Liver (tissue), 9 donors: ENCODE measurements around the gene YEATS2. TPM values are rescaled to one million over a fixed set of nuclear protein-coding genes. Genes with fewer than 3 reads are reported as not detected.

Experiments
- DNase-seq: peaks from one replicate; pipeline ENCODE4 v3.0.0-alpha.2; 2017; ENCODE audit warnings: low spot score
- H3K27ac ChIP-seq, 2 donors: one replicate each; pipeline ENCODE4 v1.7.0; 2013; ENCODE audit warnings: inconsistent platforms in 2 of 2, low read length in 2 of 2, control low read depth in 1 of 2, low read depth in 1 of 2, mild to moderate bottlenecking in 1 of 2
- H3K27me3 ChIP-seq, 4 donors: one replicate each; pipeline versions ENCODE4 v1.6.1 to v1.7.0; 2013; ENCODE audit warnings: low read length in 3 of 4, inconsistent platforms in 1 of 4, mild to moderate bottlenecking in 1 of 4, moderate library complexity in 1 of 4; ENCODE audit not compliant: control insufficient read depth in 4 of 4, insufficient read depth in 4 of 4
- H3K36me3 ChIP-seq, 4 donors: one replicate each; pipeline versions ENCODE4 v1.6.1 to v1.7.0; 2013; ENCODE audit warnings: low read length in 3 of 4, mild to moderate bottlenecking in 3 of 4, low read depth in 1 of 4, moderate library complexity in 1 of 4; ENCODE audit not compliant: control insufficient read depth in 4 of 4, insufficient read depth in 3 of 4
- H3K4me1 ChIP-seq, 4 donors: one replicate each; pipeline versions ENCODE4 v1.6.1 to v1.7.0; 2013; ENCODE audit warnings: low read length in 3 of 4, mild to moderate bottlenecking in 3 of 4, moderate library complexity in 1 of 4; ENCODE audit not compliant: control insufficient read depth in 4 of 4, insufficient read depth in 4 of 4
- H3K4me3 ChIP-seq, 3 donors: one replicate each; pipeline versions ENCODE4 v1.6.1 to v1.7.0; 2013; ENCODE audit warnings: low read length in 3 of 3, control low read depth in 1 of 3, low read depth in 1 of 3, mild to moderate bottlenecking in 1 of 3
- H3K9ac ChIP-seq, 2 donors: one replicate each; pipeline ENCODE4 v1.7.0; 2013; ENCODE audit warnings: low read length in 2 of 2, mild to moderate bottlenecking in 2 of 2, moderate library complexity in 2 of 2, control low read depth in 1 of 2, low read depth in 1 of 2
- H3K9me3 ChIP-seq, 4 donors: one replicate each; pipeline versions ENCODE4 v1.6.1 to v1.7.0; 2013; ENCODE audit warnings: low read length in 3 of 4; ENCODE audit not compliant: control insufficient read depth in 4 of 4
- FOXA1 ChIP-seq: IDR thresholded peaks from 2 replicates; pipeline ENCODE4 v1.6.1; 2016; ENCODE audit warnings: antibody characterized with exemption
- GABPA ChIP-seq, 2 donors: IDR thresholded peaks in 1 of 2; conservative IDR thresholded peaks in 1 of 2; 2 replicates each; pipeline ENCODE4 v1.6.1; 2016; ENCODE audit warnings: antibody characterized with exemption in 2 of 2, mild to moderate bottlenecking in 1 of 2, moderate library complexity in 1 of 2
- HNF4G ChIP-seq: IDR thresholded peaks from 2 replicates; pipeline ENCODE4 v1.6.1; 2016; ENCODE audit warnings: antibody characterized with exemption
- JUND ChIP-seq, 2 donors: IDR thresholded peaks; 2 replicates each; pipeline ENCODE4 v1.6.1; 2016; ENCODE audit warnings: antibody characterized with exemption in 2 of 2
- MAX ChIP-seq: IDR thresholded peaks from 2 replicates; pipeline ENCODE4 v1.6.1; 2016; ENCODE audit warnings: antibody characterized with exemption
- RAD21 ChIP-seq, 2 donors: IDR thresholded peaks; 2 replicates each; pipeline ENCODE4 v1.6.1; 2016; ENCODE audit warnings: antibody characterized with exemption in 2 of 2, mild to moderate bottlenecking in 2 of 2
- RXRA ChIP-seq, 2 donors: IDR thresholded peaks; 2 replicates each; pipeline ENCODE4 v1.6.1; 2017 to 2018; ENCODE audit warnings: antibody characterized with exemption in 2 of 2, mild to moderate bottlenecking in 1 of 2
- SP1 ChIP-seq: IDR thresholded peaks from 2 replicates; pipeline ENCODE4 v1.6.1; 2018; ENCODE audit warnings: antibody characterized with exemption, mild to moderate bottlenecking
- WGBS: extraction: QIAGEN DNeasy Blood & Tissue Kit; methylation state at CpG from one replicate; pipeline ENCODE4 v1.1.7; 2013; 5-methylcytosine and 5-hydroxymethylcytosine counted together
- polyA plus RNA-seq, 2 donors: library from polyadenylated mRNA; stranded (reverse) in 1 of 2; unstranded in 1 of 2; fragments of 200-250 nt in 1 of 2; fragments of >200 nt in 1 of 2; fragmentation: Nextera tagmentation in 1 of 2; extraction: Ambion mirVana in 1 of 2; gene quantifications; one replicate each; pipeline versions ENCODE4 v1.2.1 to v1.2.3, GENCODE V29; 2013 to 2015
- total RNA-seq, 2 donors: library from RNA; depleted of rRNA; stranded (reverse); fragments of >200 nt; gene quantifications; one replicate each; pipeline ENCODE4 v1.2.3, GENCODE V29; 2014
- TF ChIP-seq, protein P1 (sequence below): IDR thresholded peaks from 2 replicates; pipeline ENCODE4 v1.6.1; 2016; ENCODE audit warnings: antibody characterized with exemption
- TF ChIP-seq, protein P2 (sequence below): IDR thresholded peaks from 2 replicates; pipeline ENCODE4 v1.6.1; 2016; ENCODE audit warnings: antibody characterized with exemption
- TF ChIP-seq, protein P3 (sequence below): IDR thresholded peaks from 2 replicates; pipeline ENCODE4 v1.6.1; 2016; ENCODE audit warnings: antibody characterized with exemption, mild to moderate bottlenecking
- donor health status: healthy.
- donor health status: healthy.
- donor health status: healthy.
- donor health status: healthy.
- donor health status: healthy.

The YEATS2 gene
- total and polyA plus RNA-seq, 4 donors = 1.5 to 9.4 (median 4.9) TPM

- H3K4me1 ChIP-seq = no peaks in the 10 kb centered on the region
- peaks cover 5 to 55% (median 27%) of the 10 kb centered on the region in 4 donors for H3K36me3 ChIP-seq
- no peak overlapping the region for H3K4me3 ChIP-seq
- no peak overlapping the region for H3K9ac ChIP-seq
- DNase-seq = no peak
- no peaks in the 10 kb centered on the region for H3K27me3 ChIP-seq
- H3K27ac ChIP-seq = no peak overlapping the region
- WGBS = 95% methylated on average over 12 of the region's 12 CpGs
- H3K9me3 ChIP-seq = no peaks in the 10 kb centered on the region
- no peak for TF ChIP-seq HNF4G
- TF ChIP-seq, protein P1, sequence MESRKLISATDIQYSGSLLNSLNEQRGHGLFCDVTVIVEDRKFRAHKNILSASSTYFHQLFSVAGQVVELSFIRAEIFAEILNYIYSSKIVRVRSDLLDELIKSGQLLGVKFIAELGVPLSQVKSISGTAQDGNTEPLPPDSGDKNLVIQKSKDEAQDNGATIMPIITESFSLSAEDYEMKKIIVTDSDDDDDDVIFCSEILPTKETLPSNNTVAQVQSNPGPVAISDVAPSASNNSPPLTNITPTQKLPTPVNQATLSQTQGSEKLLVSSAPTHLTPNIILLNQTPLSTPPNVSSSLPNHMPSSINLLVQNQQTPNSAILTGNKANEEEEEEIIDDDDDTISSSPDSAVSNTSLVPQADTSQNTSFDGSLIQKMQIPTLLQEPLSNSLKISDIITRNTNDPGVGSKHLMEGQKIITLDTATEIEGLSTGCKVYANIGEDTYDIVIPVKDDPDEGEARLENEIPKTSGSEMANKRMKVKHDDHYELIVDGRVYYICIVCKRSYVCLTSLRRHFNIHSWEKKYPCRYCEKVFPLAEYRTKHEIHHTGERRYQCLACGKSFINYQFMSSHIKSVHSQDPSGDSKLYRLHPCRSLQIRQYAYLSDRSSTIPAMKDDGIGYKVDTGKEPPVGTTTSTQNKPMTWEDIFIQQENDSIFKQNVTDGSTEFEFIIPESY = no peak
- TF ChIP-seq SP1 = no peak
- no peak for TF ChIP-seq FOXA1
- TF ChIP-seq GABPA (IDR thresholded peaks at IDR 0.05 in 1 of 2, conservative IDR thresholded peaks at IDR 0.05 in 1 of 2) = no peak
- TF ChIP-seq JUND (IDR thresholded peaks at IDR 0.05) = no peak
- TF ChIP-seq RAD21 (IDR thresholded peaks at IDR 0.05) = no peak
- TF ChIP-seq RXRA (IDR thresholded peaks at IDR 0.05) = no peak
- TF ChIP-seq MAX = no peak
- TF ChIP-seq, protein P2, sequence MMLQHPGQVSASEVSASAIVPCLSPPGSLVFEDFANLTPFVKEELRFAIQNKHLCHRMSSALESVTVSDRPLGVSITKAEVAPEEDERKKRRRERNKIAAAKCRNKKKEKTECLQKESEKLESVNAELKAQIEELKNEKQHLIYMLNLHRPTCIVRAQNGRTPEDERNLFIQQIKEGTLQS = no peak
These were observed 109.7 kb downstream of the YEATS2 start for GRCh38 chr3:183807209-183807728.

GRCh38 chr3:183807881-183808280 lies 110.3 kb downstream of the YEATS2 start:
- H3K9ac ChIP-seq = no peak overlapping the region
- H3K27me3 ChIP-seq = no peaks in the 10 kb centered on the region
- no peak for DNase-seq
- no peaks in the 10 kb centered on the region for H3K9me3 ChIP-seq
- H3K4me3 ChIP-seq = no peak overlapping the region
- no peak overlapping the region for H3K27ac ChIP-seq
- TF ChIP-seq RAD21 (IDR thresholded peaks at IDR 0.05) (no peak), JUND (IDR thresholded peaks at IDR 0.05) (no peak), FOXA1 (no peak), HNF4G (no peak), MAX (no peak), RXRA (IDR thresholded peaks at IDR 0.05) (no peak), SP1 (no peak)
- TF ChIP-seq, protein P3, sequence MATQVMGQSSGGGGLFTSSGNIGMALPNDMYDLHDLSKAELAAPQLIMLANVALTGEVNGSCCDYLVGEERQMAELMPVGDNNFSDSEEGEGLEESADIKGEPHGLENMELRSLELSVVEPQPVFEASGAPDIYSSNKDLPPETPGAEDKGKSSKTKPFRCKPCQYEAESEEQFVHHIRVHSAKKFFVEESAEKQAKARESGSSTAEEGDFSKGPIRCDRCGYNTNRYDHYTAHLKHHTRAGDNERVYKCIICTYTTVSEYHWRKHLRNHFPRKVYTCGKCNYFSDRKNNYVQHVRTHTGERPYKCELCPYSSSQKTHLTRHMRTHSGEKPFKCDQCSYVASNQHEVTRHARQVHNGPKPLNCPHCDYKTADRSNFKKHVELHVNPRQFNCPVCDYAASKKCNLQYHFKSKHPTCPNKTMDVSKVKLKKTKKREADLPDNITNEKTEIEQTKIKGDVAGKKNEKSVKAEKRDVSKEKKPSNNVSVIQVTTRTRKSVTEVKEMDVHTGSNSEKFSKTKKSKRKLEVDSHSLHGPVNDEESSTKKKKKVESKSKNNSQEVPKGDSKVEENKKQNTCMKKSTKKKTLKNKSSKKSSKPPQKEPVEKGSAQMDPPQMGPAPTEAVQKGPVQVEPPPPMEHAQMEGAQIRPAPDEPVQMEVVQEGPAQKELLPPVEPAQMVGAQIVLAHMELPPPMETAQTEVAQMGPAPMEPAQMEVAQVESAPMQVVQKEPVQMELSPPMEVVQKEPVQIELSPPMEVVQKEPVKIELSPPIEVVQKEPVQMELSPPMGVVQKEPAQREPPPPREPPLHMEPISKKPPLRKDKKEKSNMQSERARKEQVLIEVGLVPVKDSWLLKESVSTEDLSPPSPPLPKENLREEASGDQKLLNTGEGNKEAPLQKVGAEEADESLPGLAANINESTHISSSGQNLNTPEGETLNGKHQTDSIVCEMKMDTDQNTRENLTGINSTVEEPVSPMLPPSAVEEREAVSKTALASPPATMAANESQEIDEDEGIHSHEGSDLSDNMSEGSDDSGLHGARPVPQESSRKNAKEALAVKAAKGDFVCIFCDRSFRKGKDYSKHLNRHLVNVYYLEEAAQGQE = no peak
- TF ChIP-seq, protein P2 = no peak
- TF ChIP-seq, protein P1 = no peak
- H3K36me3 ChIP-seq = peaks cover 5 to 53% (median 27%) of the 10 kb centered on the region in 4 donors
- 96% methylated on average over 12 of the region's 12 CpGs for WGBS
- H3K4me1 ChIP-seq = no peaks in the 10 kb centered on the region
